GM18907 (cell line): ENCODE results near the gene SCGB1C1.
"Not testable (repeated sequence)": the region's sequence is repeated elsewhere in the genome, so short reads cannot be mapped to it uniquely, and the experiment has no call there.

ENCODE experiments used
- ATAC-seq: cut with Tn5 transposase; IDR thresholded peaks from one replicate; pipeline ENCODE4 v1.9.1; 2021; ENCODE audit warnings: mild to moderate bottlenecking, moderate library complexity; ENCODE audit not compliant: unreplicated experiment

Gene SCGB1C1

DNA sequence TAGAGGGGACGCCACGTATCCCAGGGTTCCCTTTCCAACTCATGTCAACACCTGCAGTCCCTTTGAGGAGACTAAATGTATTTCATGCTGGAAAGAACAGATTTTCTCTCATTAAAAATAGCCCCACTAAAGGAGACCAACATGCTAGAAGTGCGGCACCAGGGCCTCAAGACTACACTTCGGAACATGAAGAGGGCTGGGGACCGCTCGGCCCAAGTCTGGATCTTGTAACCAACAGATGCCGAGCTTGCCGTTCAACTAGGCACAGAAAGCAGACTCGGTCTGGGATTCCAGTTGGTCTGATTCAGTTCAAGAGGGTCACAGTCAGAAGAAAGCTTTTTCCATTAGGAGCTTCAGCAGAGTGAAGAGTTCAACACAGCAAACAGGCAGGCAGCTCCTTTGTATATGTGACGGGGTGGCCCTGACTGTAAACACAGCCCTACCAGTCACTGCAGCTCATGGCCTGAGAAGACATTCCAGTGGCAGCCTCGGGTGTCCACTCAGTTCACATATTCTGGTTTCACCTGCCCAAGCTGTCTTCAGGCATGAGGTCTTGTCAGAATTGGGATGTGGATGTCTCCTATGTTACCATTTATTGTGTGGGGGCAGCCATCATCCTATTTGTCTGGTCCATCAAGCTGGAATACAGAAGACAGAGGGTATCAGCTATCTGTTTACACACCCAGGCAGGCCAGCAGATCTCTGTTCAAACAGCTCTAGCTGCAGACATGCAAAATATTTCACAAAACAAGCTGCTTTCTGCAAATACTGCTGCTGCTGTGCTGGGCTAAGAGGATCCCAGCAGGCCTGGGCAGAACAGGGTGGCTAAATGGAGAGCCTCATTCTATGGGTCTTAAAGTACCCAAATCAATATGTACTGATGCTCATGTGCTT lies 23.4 kb downstream of the SCGB1C1 start:
- no peak for ATAC-seq

- no peak for ATAC-seq
Measured at GRCh38 chr11:217704-218103, 24.8 kb downstream of the SCGB1C1 start.

DNA sequence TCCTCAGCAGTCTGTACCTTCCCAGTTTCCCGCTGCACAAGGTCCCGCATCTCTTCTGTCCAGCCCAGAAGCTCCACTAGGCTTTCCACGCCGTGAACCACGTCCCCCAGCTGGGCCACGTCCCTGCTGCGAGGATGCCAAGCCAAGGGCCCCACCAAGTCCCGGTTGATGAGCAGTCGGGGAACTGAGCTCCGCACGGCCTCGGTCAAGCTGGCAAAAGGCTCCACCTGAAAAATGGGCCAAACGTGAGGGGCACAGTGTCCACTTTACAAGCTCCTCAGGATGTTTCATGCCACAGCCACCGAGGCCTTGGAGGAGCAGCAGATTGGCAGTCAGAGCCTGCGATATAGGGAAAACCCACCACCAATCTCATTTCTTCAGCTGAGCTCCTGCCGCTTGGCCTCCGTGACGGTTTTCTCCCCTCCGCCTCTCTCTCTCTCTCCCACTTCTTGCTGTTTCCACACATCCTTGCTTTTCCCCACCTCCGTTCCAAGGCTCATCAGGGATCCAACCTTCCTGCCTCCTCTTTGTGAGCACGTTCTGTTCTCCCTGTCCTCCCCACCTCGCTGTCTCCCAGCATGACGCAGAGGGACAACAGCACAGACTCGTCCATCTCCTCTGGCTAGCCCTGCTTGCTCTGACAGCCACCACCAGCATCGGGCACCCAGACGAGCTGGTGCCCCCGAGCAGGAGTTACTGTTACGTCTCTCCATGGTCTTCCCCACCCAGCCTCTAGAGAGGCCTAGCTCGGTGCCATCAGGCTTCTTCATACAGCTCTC lies 26.1 kb downstream of the SCGB1C1 start:
- no peak for ATAC-seq

DNA sequence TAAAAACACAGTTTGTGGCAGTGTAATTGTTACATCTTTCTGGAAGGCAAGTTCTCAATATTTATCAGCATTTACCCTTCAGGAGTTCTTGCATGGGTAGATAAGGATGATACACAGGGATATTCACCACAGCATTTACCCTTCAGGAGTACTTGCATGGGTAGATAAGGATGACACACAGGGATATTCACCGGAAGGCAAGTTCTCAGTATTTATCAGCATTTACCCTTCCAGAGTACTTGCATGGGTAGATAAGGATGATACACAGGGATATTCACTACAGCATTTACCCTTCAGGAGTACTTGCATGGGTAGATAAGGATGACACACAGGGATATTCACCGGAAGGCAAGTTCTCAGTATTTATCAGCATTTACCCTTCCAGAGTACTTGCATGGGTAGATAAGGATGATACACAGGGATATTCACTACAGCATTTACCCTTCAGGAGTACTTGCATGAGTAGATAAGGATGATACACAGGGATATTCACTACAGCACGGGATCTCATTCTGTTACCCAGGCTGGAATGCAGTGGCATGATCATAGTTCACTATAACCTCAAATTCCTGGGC lies 27.9 kb downstream of the SCGB1C1 start:
- ATAC-seq: not testable (repeated sequence)

DNA sequence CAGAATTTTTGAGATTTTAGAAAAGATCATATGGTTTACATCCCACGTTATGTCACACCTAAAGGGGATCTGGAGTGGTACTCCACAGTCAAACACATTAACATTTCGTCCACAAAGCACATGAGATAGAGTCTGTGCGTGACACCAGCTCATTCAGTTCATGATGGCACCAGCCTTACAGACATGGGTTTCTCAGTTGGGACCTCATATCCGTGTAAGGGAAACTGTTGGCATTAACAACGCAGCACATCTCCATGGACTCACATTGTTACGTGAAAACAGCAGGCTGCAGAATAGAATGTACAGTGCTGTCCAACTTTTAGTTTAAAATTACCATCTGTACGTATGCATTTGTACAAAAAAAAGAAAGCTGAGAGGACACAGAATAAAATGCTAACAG lies 28.7 kb downstream of the SCGB1C1 start:
- no peak for ATAC-seq

- ATAC-seq: no peak
Measured at GRCh38 chr11:221998-222789, 29.3 kb downstream of the SCGB1C1 start.

- ATAC-seq: no peak
Measured at GRCh38 chr11:223026-223789, 30.3 kb downstream of the SCGB1C1 start.

DNA sequence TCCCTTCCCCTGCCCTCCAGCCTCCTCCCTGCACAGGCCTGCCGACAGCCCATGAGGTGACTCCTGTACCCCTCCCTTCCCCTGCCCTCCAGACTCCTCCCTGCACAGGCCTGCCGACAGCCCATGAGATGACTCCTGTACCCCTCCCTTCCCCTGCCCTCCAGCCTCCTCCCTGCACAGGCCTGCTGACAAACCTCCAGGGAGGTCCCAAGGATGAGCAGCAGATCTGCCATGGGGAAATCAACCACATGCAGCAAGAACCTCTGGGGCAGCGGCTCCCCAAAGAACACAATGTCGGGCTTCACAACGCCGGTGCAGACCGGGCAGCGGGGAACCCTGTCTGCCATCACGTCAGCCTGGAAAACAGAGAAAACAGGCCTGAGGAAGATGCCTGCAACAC lies 31.0 kb downstream of the SCGB1C1 start:
- no peak for ATAC-seq

DNA sequence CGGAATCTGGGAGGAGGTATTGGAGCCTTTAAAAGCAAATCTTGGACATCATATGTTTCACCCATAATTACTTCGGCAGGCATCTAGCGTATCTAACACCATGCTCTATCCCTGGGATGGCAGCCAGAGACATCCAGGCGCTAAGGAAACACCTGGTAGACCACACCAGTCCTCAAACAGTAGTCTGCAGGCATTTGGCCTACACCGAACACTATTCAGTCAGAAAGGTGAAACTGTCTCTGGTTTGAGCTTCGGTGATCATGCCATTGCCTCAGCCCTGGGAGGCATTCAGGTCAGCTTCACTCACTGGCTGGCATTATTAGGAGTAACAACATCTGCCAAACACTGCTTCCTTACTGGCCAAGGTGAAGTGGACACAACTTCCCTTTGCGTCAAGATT lies 31.5 kb downstream of the SCGB1C1 start:
- ATAC-seq: no peak

GRCh38 chr11:225734-226453 lies 33.0 kb downstream of the SCGB1C1 start:
- no peak for ATAC-seq

- no peak for ATAC-seq
Measured at GRCh38 chr11:227824-228379, 35.0 kb downstream of the SCGB1C1 start.

- no peak for ATAC-seq
Measured at GRCh38 chr11:230431-230830, 37.6 kb downstream of the SCGB1C1 start.

DNA sequence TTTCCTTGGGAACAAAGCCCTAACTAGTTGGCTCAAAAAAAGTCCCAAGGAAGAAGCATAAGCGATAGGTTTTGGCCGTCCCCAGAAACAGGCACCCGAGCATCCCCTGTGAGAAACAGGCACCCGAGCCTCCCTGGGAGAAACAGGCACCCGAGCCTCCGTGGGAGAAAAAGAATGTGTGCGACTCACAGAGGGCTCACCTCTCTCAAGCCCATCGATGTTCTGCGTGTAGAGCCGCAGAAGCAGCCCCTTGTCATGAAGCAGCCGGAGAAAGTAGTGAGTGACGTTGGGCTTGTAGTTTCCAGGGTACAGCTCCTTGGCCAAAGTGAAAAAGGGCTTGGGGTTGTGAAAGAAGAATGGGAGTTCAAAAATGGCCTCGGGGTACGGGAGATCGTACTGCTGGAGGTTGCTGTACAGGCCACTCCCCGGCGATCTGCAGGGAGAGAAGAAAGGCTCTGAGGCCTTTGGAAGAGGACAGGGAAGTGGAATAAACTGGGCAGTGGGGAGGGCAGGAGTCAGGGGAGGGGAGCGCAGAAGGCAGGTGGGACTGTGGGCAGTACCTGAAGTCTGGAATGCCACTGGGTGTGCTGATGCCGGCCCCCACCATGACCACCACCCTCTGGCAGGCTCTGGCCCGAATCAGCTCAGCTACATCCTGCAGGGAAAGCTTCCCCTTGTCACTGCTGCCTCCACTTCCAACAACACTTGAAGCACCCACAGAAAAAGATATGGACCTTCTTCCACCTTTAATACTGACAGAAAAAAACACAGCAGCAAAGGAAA lies 40.1 kb downstream of the SCGB1C1 start:
- no peak for ATAC-seq

- ATAC-seq: no peak
Measured at GRCh38 chr11:235180-235579, 42.3 kb downstream of the SCGB1C1 start.

DNA sequence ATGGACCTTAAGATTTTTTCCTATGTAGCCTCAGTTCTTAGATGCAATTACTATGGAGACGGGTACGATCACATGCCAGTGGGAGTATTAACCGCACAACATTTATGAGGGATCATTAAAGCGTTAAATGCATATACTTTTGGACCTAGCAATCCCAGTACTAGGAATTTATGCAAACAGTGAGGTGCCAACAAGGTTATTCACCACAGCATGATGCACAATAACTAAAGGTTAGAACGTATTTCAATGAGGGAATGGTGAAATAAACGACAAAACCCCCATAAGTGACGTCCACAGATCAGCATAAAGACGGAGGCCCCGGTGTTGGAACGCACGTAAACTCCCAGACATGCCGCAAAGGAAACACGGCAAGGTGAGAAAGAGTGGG lies 42.7 kb downstream of the SCGB1C1 start:
- ATAC-seq: no peak

DNA sequence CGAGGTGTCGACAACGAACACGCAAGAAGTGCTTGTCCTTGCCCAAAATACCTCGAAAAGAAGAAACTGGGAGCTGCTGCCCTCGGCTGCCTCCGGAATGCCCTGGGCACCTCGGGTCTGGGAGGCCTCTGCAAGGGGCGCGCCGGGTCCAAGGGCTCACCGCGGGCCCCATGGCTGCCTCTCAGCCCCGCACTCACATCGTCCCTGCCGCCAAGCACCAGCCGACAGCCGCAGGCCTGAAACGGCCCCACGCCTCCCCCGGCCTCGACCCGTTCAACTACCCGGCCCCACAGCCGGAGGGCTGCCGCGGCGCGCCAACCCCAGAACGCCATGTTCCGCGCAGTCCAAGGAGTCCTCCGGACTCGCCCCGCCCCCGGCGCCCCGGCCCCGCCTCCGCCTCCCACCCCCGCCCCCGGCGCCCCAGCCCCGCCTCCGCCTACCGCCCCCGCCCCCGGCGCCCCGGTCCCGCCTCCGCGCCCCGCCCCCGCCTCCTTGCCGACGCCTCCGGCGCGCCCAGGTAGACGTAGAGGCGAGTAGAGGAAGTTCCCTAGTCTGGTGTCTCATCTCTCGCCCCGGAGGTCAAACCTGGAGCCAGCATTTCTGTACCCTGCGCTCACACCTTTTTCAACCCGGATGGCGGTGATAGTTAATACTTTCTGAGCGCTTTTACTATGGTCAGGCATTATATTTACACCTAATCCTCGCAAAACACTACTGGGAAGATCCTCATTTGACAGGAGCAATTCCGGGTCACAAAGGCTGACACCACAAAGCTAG lies 43.3 kb downstream of the SCGB1C1 start, which contains the start of gene SIRT3:
Gene SIRT3 (minus strand): TSS at position 346 of the 777 bp plus-strand sequence. CDS start 14 bp downstream, at position 332.
- peak; percentile 71 for ATAC-seq
